ENCODE data around the gene ZNF384.

ZNF384 gene

GRCh38 chr12:6632026-6632983 is 56.9 kb downstream of the ZNF384 start:
- DNase-seq (ENCODE audit: low read depth), result no peak
- H3K4me3 ChIP-seq (ENCODE audit: low read depth, low read length), result no peak overlapping the region
- TF ChIP-seq CTCF (conservative IDR thresholded peaks at IDR 0.05; ENCODE audit: low read depth, low read length), result no peak

GRCh38 chr12:6631549-6631961 is 57.6 kb downstream of the ZNF384 start:
- no peak overlapping the region for H3K4me3 ChIP-seq (ENCODE audit: low read depth, low read length)
- no peak for DNase-seq (ENCODE audit: low read depth)
- no peak for TF ChIP-seq CTCF (conservative IDR thresholded peaks at IDR 0.05; ENCODE audit: low read depth, low read length)

- no peak for DNase-seq (ENCODE audit: low read depth)
- no peak overlapping the region for H3K4me3 ChIP-seq (ENCODE audit: low read depth, low read length)
- TF ChIP-seq CTCF (conservative IDR thresholded peaks at IDR 0.05; ENCODE audit: low read depth, low read length), result no peak
Observed at GRCh38 chr12:6630736-6631135, 58.4 kb downstream of the ZNF384 start.

- no peak for TF ChIP-seq CTCF (conservative IDR thresholded peaks at IDR 0.05; ENCODE audit: low read depth, low read length)
- DNase-seq (ENCODE audit: low read depth), result no peak
- H3K4me3 ChIP-seq (ENCODE audit: low read depth, low read length), result no peak overlapping the region
Observed at GRCh38 chr12:6627616-6628015, 61.6 kb downstream of the ZNF384 start.

- no peak for TF ChIP-seq CTCF (conservative IDR thresholded peaks at IDR 0.05; ENCODE audit: low read depth, low read length)
- no peak overlapping the region for H3K4me3 ChIP-seq (ENCODE audit: low read depth, low read length)
- no peak for DNase-seq (ENCODE audit: low read depth)
Observed at GRCh38 chr12:6626654-6627283, 62.4 kb downstream of the ZNF384 start.

- DNase-seq (ENCODE audit: low read depth), result no peak
- no peak overlapping the region for H3K4me3 ChIP-seq (ENCODE audit: low read depth, low read length)
- no peak for TF ChIP-seq CTCF (conservative IDR thresholded peaks at IDR 0.05; ENCODE audit: low read depth, low read length)
Observed at GRCh38 chr12:6620885-6621274, 68.3 kb downstream of the ZNF384 start.
